Central memory CD4-positive, alpha-beta T cell (primary cell): ENCODE measurements around the gene SDK2.
"Not testable (repeated sequence)": the region's sequence is repeated elsewhere in the genome, so short reads cannot be mapped to it uniquely, and the experiment has no call there.

ENCODE experiments used
- DNase-seq: peaks from one replicate; pipeline ENCODE4 v3.0.0; 2022

Gene SDK2

GRCh38 chr17:73336408-73337329 lies 307.6 kb downstream of the SDK2 start:
- DNase-seq, result no peak

DNA sequence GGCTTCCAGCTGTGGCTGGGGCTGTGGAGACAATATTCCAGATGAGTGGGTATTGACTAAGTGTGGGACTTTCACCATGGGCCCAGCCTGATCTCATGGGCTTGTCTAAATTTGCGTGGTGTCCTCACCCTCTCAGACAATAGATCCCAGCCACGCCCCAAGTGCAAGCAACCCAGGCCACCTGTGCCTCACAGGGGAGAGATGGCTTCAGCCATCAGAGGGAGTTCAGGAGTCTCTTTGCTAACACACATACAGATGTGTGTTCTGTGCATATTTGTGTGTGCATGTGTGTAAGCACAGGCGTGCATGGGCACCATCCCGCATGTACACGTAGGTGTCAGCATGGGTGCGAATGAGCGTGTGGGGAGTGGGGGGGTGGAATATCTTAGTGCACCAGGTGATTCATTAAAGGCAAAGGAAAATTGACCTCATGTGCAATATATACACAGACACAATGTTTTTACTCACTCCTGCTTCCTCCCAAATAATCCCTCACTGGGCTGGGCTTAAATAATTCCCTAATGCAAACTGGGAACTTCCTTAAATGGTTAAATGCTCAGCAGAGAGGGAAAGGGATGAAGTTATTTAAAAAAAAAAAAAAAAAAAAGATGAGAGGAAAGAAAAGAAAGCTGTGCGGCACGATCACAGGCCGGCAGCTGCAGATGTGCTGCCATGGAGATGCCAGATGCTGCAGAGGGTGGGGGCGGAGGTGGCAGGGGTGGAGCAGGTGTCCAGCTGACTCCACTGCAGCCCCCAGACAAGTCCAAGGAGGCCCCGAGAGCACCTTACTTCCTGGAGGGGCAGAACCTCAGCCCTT lies 308.4 kb downstream of the SDK2 start:
- no peak for DNase-seq

- DNase-seq, result no peak
Measured at GRCh38 chr17:73334771-73335513, 309.3 kb downstream of the SDK2 start.

DNA sequence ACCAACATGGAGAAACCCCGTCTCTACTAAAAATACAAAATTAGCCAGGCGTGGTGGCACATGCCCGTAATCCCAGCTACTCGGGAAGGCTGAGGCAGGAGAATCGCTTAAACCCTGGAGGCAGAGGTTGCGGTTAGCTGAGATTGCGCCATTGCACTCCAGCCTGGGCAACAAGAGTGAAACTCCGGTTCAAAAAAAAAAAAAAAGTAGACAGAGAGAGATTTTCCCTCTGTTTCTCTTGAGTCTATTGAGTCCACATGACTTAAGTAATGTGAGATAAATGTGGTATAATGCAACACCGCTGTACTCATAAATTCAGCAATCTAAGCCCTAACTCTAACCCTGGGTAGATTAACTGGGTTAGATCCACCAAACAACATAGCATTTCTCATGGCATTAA lies 310.8 kb downstream of the SDK2 start:
- not testable (repeated sequence) for DNase-seq

DNA sequence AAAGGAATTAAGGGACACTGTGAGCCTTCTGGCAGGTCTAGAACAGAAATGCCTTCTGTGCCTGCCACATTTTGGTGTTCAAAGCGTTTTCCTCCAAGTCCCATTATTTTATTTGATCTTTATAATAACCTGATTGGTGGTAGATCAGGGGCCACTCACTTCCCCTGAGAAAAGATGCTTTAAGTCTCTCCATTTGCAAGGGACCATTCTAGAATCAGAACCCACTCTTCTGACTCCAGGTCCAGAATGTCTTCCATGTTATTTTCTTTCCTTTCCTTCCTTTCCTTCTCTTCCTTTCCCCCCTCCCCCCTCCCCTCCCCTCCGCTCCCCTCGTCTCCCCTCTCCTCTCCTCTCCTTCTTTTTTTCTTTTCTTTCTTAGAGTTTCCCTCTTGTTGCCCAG lies 313.2 kb downstream of the SDK2 start:
- no peak for DNase-seq

DNA sequence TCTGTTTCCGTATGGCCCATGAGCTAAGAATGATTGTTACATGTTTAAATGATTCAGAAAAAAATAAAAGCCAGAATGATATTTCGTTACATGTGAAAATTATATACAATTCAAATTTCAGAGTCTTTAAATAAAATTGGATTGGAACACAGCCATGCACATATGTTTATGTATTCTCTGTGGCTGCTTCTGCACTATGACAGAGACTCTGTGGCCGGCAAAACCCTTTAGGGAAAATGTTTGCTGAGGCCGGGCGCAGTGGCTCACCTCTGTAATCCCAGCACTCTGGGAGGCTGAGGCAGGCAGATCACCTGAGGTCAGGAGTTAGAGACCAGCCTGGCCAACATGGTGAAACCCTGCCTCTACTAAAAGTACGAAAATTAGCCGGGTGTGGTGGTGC lies 316.6 kb downstream of the SDK2 start:
- no peak for DNase-seq

GRCh38 chr17:73325527-73325842 lies 318.8 kb downstream of the SDK2 start:
- DNase-seq, result no peak

DNA sequence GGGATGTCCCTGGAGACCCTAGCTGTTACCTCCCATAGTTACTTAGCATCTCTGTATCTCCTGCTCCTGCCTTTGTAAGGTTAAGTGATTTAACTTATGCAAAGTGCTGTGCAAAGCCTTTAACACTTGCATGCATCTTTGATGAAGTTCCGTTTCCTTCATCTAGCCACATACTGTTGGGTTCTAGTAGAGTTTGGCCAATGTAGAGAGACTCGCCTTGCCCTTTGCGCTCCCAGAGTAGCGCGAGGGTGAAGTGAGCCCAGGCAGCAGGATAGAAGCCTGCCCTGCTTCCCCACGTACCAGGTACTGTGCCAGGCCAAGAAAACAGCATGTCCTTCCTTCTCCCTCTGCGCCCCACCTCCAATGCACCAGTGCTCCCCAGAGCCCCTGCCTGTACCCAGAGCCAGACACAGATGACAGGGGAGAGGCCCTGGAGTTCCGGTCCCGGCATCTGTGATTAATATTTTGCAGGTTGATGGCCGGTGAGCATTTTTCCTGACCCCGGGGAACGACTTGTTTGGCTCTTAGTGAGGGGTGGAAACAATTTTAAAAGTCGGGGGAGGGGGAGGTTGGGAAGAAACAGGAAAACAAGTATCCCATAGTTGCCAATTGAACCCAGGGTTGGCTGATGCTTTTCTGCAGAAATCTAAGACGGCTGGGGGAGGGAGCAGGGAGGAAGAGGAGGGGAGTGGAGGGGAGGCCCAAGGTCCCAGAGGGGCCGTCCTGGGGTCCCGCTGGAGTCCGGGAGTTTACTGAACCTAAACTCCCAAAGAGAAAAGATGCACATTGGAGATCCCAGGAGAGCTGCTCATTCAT lies 319.3 kb downstream of the SDK2 start:
- DNase-seq, result no peak

DNA sequence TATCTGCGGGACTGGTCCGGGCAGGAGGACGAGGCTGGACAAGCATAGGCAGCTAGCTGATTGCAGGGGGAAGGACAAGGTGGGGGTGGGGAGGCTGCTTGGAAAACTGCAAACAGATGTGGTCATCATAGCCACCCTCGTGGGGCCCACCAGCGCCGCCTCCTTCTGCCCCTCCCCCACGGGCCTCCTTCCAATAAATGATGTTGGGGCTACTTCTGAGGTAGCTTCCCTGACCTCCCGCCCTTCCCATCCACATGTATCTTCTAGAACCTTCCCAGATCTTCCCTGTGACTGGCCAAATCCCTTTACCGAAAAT lies 320.1 kb downstream of the SDK2 start:
- DNase-seq, result no peak

DNA sequence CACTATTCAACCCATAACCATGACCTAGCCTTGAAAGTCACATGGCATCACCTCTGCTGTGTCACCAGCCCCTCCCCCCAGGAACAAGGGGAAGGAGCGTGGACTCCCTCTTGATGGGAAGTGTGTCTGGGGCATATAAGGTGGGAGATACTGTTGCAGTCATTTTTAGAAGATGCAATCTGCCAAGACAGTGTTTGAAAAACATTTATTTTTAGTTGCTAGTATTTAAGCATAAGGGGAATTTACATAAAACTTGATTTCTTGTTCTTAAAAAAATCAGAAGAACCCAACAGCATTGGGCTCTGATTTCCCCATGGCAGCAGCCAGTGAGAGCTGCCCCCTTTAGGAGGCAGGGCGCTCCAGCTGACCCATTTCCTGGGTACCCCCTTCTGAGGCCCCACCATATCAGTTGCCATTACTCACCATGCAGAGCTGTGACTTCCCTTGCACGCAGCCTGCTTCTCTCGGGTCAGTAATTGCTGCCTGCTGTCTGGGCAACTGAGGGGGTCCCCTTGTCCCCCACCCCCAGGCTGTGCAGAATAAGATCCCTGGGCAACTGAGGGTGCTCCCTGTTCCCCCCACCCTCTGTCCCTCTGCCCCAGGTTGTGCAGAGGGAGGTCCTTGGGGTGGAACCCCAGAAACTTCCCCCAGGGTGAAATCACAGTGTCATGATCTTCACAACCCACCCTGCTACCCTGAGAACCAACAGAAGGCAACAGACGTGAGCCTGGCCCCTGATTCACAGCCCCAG lies 320.7 kb downstream of the SDK2 start:
- DNase-seq, result no peak

DNA sequence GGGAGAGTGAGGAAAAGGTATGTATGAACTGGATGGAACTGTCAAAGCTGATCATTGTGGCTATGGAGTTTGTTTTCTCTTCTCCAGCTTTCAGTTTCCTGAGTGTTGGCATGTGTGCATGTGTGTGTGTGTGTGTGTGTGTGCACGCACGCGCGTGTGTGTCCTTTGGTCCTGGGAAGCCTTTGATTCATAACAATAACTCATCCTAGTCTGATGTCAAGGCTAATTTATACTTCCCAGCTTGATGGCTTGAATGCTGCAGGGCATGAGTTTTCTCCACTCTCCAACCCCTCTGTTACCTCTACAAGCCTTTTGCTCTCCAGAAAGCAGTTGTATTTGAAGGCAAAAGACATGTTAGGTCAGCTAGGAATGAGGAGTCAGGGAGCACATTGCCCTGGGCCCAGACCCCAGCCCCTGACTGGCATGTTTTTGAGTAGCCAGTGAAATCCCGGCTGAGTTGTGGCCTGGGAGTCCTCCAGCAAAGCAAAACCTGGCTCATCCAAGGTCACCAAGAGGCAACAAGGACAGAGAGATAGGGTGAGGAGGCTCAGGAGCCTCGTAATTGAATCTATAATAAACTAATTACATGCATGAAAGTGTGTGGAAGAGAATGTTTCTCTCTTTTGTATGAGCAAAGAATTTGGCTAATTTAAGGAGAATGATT lies 323.5 kb downstream of the SDK2 start:
- no peak for DNase-seq

- DNase-seq, result no peak
Measured at GRCh38 chr17:73319766-73320165, 324.5 kb downstream of the SDK2 start.

DNA sequence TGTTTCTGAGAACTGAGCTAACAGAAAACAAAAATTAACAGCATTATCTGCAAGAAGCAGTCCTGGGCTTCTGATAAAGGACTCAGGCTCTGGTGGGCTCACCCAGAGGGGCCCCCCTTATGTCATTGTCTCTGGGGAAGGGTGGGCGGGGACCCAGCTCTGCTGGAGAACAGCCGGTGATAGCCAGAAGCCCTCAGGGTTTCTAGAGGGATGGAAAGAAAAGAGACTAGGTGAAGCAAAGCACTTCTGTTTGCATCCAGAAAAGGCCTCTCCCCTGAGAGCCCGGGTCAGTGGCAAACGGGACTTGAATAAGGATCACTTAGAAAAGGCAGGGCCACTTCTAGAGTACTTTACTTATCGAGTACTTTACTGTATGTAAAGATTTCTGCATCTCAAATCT lies 325.4 kb downstream of the SDK2 start:
- no peak for DNase-seq

GRCh38 chr17:73318427-73318813 lies 325.8 kb downstream of the SDK2 start:
- no peak for DNase-seq

- no peak for DNase-seq
Measured at GRCh38 chr17:73317513-73318426, 326.5 kb downstream of the SDK2 start.

DNA sequence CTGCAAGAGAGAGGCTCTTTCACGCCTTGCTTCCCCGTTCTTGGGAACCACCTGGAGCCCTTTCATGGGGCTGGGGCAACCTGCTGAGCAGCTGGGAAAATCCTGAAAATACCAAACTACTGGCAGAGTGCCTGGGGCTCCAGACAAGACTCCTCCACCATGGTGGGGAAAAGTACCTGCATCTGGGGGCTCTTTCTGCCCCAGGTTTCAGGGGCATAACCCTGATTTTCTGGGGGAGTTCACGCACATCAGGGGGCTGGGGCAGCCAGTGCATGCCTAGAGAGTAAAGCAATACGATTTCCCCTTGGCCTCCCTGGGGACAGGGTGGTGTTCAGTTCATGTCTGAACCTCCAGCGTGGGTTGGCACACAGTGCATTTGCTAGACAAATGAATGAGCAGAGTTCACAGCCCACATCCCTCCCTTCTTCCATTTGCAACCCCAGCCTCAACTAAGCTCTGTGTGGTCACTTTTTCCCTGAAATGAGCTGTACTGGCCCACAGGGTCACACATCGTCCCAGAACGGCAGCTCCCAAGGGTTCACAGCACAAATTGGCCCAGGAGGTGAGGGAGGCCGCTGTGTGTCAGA lies 327.2 kb downstream of the SDK2 start:
- DNase-seq, result no peak

GRCh38 chr17:73315471-73315870 lies 328.8 kb downstream of the SDK2 start:
- no peak for DNase-seq

GRCh38 chr17:73313526-73314127 lies 330.6 kb downstream of the SDK2 start:
- DNase-seq, result no peak

- not testable (repeated sequence) for DNase-seq
Measured at GRCh38 chr17:73312887-73313286, 331.4 kb downstream of the SDK2 start.
